Measurements from ENCODE around the gene HPCA. TPM values are rescaled to one million over a fixed set of nuclear protein-coding genes. Genes with fewer than 3 reads are reported as not detected.
"Not testable (repeated sequence)": the region's sequence is repeated elsewhere in the genome, so short reads cannot be mapped to it uniquely, and the experiment has no call there.

Gene HPCA
- total and polyA plus RNA-seq, 8 donors, result 0.16 to 5.2 (median 0.49) TPM; not detected in 1

- H3K4me1 ChIP-seq, result peaks cover 0 to 18% (median 9%) of the 10 kb centered on the region in 3 donors
- no peaks in the 10 kb centered on the region for H3K27me3 ChIP-seq
- ATAC-seq (no peak), DNase-seq (peak in 2 of 6 donors; percentile 9 to 11), FAIRE-seq (no peak)
- no peaks in the 10 kb centered on the region for H3K9me3 ChIP-seq
- WGBS, 2 donors, result 32 to 33% methylated on average over 22 to 24 of the region's 24 CpGs
- H3K4me3 ChIP-seq, result peak overlapping the region; percentile 42 to 83 (median 76)
- H3K36me3 ChIP-seq, result no peaks in the 10 kb centered on the region
- no peak for TF ChIP-seq CTCF (IDR thresholded peaks at IDR 0.05)
- peak overlapping the region in 2 of 4 donors; percentile 51 to 60 for H3K27ac ChIP-seq
- intact Hi-C loops (cut with DNase I), result no loop called here
These were observed 15.7 kb downstream of the HPCA start for GRCh38 chr1:32901823-32902534.

- H3K27ac ChIP-seq, result no peak overlapping the region
- H3K9me3 ChIP-seq, result no peaks in the 10 kb centered on the region
- no peaks in the 10 kb centered on the region for H3K27me3 ChIP-seq
- no peak for ATAC-seq
- TF ChIP-seq CTCF (IDR thresholded peaks at IDR 0.05), result no peak
- 75 to 77% methylated on average over 6 of the region's 6 CpGs for WGBS, 2 donors
- H3K4me1 ChIP-seq, result peaks cover 0 to 18% (median 9%) of the 10 kb centered on the region in 3 donors
- H3K36me3 ChIP-seq, result no peaks in the 10 kb centered on the region
- FAIRE-seq, result no peak
- intact Hi-C loops (cut with DNase I), result no loop called here
- H3K4me3 ChIP-seq, result no peak overlapping the region
- DNase-seq, result peak in 1 of 6 donors; percentile 35
These were observed 16.2 kb downstream of the HPCA start for GRCh38 chr1:32902535-32902920.

GRCh38 chr1:32903991-32904785, 17.9 kb downstream of the HPCA start:
- Histone ChIP-seq H3K27me3 (no peaks in the 10 kb centered on the region), H3K4me3 (no peak overlapping the region), H3K9me3 (no peaks in the 10 kb centered on the region), H3K36me3 (no peaks in the 10 kb centered on the region), H3K27ac (peak overlapping the region in 2 of 4 donors; percentile 49 to 73), H3K4me1 (peaks cover 0 to 18% (median 9%) of the 10 kb centered on the region in 3 donors)
- WGBS, 2 donors, result 49 to 60% methylated on average over 3 of the region's 3 CpGs
- FAIRE-seq, result no peak
- ATAC-seq, result peak; percentile 76 to 83 (median 81)
- DNase-seq, result peak in 5 of 6 donors; percentile 63 to 85 (median 76)
- intact Hi-C loops (cut with DNase I), result no loop called here
- TF ChIP-seq CTCF (IDR thresholded peaks at IDR 0.05), result no peak

- intact Hi-C loops (cut with DNase I), result no loop called here
- 10 to 11% methylated on average over 2 of the region's 2 CpGs for WGBS, 2 donors
- ATAC-seq, result peak; percentile 21 to 27 (median 21)
- H3K9me3 ChIP-seq, result no peaks in the 10 kb centered on the region
- peaks cover 0 to 18% (median 9%) of the 10 kb centered on the region in 3 donors for H3K4me1 ChIP-seq
- no peak for DNase-seq
- no peak for TF ChIP-seq CTCF (IDR thresholded peaks at IDR 0.05)
- peak overlapping the region in 2 of 4 donors; percentile 49 to 73 for H3K27ac ChIP-seq
- H3K27me3 ChIP-seq, result no peaks in the 10 kb centered on the region
- no peak overlapping the region for H3K4me3 ChIP-seq
- FAIRE-seq, result no peak
- no peaks in the 10 kb centered on the region for H3K36me3 ChIP-seq
These were observed 18.5 kb downstream of the HPCA start for GRCh38 chr1:32904797-32905196.

GRCh38 chr1:32905588-32905987, 19.3 kb downstream of the HPCA start:
- FAIRE-seq; H3K9me3 ChIP-seq; intact Hi-C loops (cut with DNase I); H3K4me3 ChIP-seq; H3K36me3 ChIP-seq; DNase-seq; ATAC-seq; H3K27me3 ChIP-seq; H3K27ac ChIP-seq: not testable (repeated sequence)
- WGBS, 2 donors, result 85 to 87% methylated on average over 10 of the region's 10 CpGs
- H3K4me1 ChIP-seq, result peaks cover 0 to 17% (median 7%) of the 10 kb centered on the region in 3 donors
